Kidney epithelial cell (primary cell): ENCODE measurements around the gene GUCA2A. TPM values are rescaled to one million over a fixed set of nuclear protein-coding genes. Genes with fewer than 3 reads are reported as not detected.

ENCODE experiments used
- DNase-seq: peaks from one replicate; pipeline ENCODE4 v3.0.0-alpha.2; 2010; ENCODE audit warnings: low read depth
- H3K27me3 ChIP-seq: 2 replicates; pipeline ENCODE4 v1.6.0; 2011; ENCODE audit warnings: low read length; ENCODE audit not compliant: control insufficient read depth, insufficient read depth
- H3K36me3 ChIP-seq: 2 replicates; pipeline ENCODE4 v1.5.1; 2011; ENCODE audit warnings: low read length; ENCODE audit not compliant: control insufficient read depth, insufficient read depth
- H3K4me3 ChIP-seq: 2 replicates; pipeline ENCODE4 v1.5.1; 2011; ENCODE audit warnings: low read depth, mild to moderate bottlenecking, control low read depth, low read length
- CTCF ChIP-seq: IDR thresholded peaks from 2 replicates; pipeline ENCODE4 v1.5.1; 2011; ENCODE audit warnings: mild to moderate bottlenecking, moderate library complexity, low read length, control low read depth, inconsistent platforms; ENCODE audit not compliant: insufficient read depth, poor library complexity, severe bottlenecking
- total RNA-seq: library from RNA; depleted of rRNA; stranded (reverse); fragments of >200 nt; gene quantifications from 2 replicates; pipeline ENCODE4 v1.2.3, GENCODE V29; 2015

The GUCA2A gene
- total RNA-seq, 1 donor from 2014 or later, result not detected

- TF ChIP-seq CTCF, result no peak
Observed at GRCh38 chr1:42189931-42190853, 25.6 kb upstream of the GUCA2A start.

GRCh38 chr1:42186152-42186551 lies 21.6 kb upstream of the GUCA2A start:
- no peak for TF ChIP-seq CTCF
- Histone ChIP-seq H3K27me3 (no peaks in the 10 kb centered on the region), H3K4me3 (no peak overlapping the region), H3K36me3 (no peaks in the 10 kb centered on the region)
- DNase-seq, result peak; percentile 18

More at GRCh38 chr1:42189931-42190853, 25.6 kb upstream of the GUCA2A start:
- H3K4me3 ChIP-seq, result no peak overlapping the region
- H3K36me3 ChIP-seq, result no peaks in the 10 kb centered on the region
- no peak for DNase-seq
- H3K27me3 ChIP-seq, result no peaks in the 10 kb centered on the region

DNA sequence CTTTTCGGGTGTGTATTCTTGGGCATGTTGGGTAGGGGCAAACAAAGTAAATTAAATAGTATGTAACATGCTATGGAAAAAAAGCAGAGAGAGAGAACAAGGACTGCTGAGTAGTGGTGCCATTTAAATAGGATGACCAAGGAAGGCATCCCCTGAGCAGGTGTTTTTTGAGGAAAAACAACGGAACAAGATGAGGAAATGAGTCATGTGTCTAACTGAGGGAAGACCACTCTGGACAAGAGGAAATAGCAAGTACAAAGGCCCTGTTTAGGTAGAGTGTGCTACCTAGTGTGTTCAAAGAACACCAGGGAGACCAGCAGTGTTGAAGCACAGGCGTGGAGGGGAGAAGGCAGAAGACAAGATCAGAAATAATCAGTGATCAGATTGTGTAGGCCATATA lies 20.1 kb upstream of the GUCA2A start:
- no peak for TF ChIP-seq CTCF
- Histone ChIP-seq H3K36me3 (no peaks in the 10 kb centered on the region), H3K27me3 (no peaks in the 10 kb centered on the region), H3K4me3 (no peak overlapping the region)
- no peak for DNase-seq

GRCh38 chr1:42183957-42184268 lies 19.4 kb upstream of the GUCA2A start:
- DNase-seq, result no peak
- H3K36me3 ChIP-seq, result no peaks in the 10 kb centered on the region
- TF ChIP-seq CTCF, result no peak
- no peaks in the 10 kb centered on the region for H3K27me3 ChIP-seq
- H3K4me3 ChIP-seq, result no peak overlapping the region

DNA sequence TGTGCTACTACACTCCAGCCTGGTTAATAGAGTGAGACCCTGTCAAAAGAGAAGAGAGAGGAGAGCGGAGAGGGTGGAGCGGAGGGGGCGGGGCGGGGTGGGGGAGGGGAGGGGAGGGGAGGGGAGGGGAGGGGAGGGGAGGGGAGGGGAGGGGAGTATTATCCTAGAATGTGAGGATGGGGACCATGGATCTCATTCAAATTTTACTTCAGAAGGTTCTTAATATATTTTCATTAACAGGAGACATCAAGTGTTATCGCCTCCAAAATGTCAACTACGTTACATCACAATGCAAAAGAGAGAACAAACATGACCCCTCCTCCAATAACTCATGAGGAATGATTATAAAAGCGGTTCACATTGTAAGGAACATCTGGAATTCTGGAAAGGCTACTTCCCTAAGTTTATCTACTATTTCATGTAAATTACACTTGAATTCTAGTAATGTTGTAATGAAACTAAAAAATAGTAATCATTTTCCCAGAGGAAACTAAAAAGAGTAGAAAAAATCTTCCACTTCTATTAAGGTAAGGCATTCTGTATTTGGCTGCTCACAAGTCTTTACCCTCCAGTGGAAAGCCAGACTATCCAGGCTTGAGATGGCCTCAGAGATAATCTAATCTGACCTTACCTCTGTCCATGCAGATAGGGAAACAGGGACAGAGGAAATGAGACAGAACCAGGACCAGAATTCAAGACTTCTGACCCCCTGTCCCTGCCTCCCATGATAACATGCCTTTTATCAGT lies 18.8 kb upstream of the GUCA2A start:
- Histone ChIP-seq H3K36me3 (no peaks in the 10 kb centered on the region), H3K27me3 (no peaks in the 10 kb centered on the region), H3K4me3 (no peak overlapping the region)
- DNase-seq, result no peak
- TF ChIP-seq CTCF, result no peak
